ENCODE measurements around the gene DR1.

- no peak for TF ChIP-seq CTCF (IDR thresholded peaks at IDR 0.05)
- no peak for TF ChIP-seq POLR2A (IDR thresholded peaks at IDR 0.05)
Observed at GRCh38 chr1:93332368-93332767, 13.3 kb upstream of the DR1 start.

Data from right lobe of liver (tissue), 4 donors.